ENCODE data around the gene PLEKHG1. TPM values are rescaled to one million over a fixed set of nuclear protein-coding genes. Genes with fewer than 3 reads are reported as not detected.

PLEKHG1 gene
- total RNA-seq = 1 to 10 TPM; 4.1 to 8.7 TPM

GRCh38 chr6:150599199-150600009 lies at the start of gene PLEKHG1:
PLEKHG1 (plus strand) TSS chr6:150599885; CDS start chr6:150733682, 133,797 bp downstream.

Other genes with a start within 250 kb of the PLEKHG1 start
- gene IYD, start 230.9 kb upstream of the PLEKHG1 start, total RNA-seq = not detected